Upper lobe of left lung (tissue), 6 donors: ENCODE measurements around the gene DLGAP1. TPM values are rescaled to one million over a fixed set of nuclear protein-coding genes. Genes with fewer than 3 reads are reported as not detected.
"Not testable (repeated sequence)": the region's sequence is repeated elsewhere in the genome, so short reads cannot be mapped to it uniquely, and the experiment has no call there.

Source experiments
- ATAC-seq, 2 donors: fragments of 200-7000 bp; cut with Tn5 transposase; one replicate each; pipeline ENCODE4 v1.9.1; 2022; ENCODE audit warnings: mild to moderate bottlenecking in 2 of 2, moderate library complexity in 2 of 2; ENCODE audit not compliant: low FRiP score in 2 of 2
- DNase-seq, 2 donors: peaks; one replicate each; pipeline ENCODE4 v3.0.0-alpha.2; 2019 to 2020
- H3K27ac ChIP-seq, 4 donors: fragments of 200-600 bp; sonication (generic); one replicate each; pipeline ENCODE4 v1.5.1; 2016 to 2019
- H3K27me3 ChIP-seq, 4 donors: fragments of 200-600 bp; sonication (generic); one replicate each; pipeline ENCODE4 v1.5.1; 2017 to 2019
- H3K36me3 ChIP-seq, 4 donors: fragments of 200-600 bp; sonication (generic); one replicate each; pipeline ENCODE4 v1.5.1; 2016 to 2019
- H3K4me1 ChIP-seq, 4 donors: fragments of 200-600 bp; sonication (generic); one replicate each; pipeline ENCODE4 v1.5.1; 2018 to 2019
- H3K4me3 ChIP-seq, 4 donors: fragments of 200-600 bp; sonication (generic); one replicate each; pipeline ENCODE4 v1.5.1; 2017 to 2019; ENCODE audit warnings: mild to moderate bottlenecking in 2 of 4, moderate library complexity in 1 of 4
- H3K9me3 ChIP-seq, 4 donors: fragments of 200-600 bp; sonication (generic); one replicate each; pipeline ENCODE4 v1.5.1; 2018 to 2019
- EP300 ChIP-seq, 4 donors: sonication (generic); formaldehyde crosslinking; IDR thresholded peaks; one replicate each; pipeline ENCODE4 v1.5.1; 2017; ENCODE audit warnings: antibody characterized with exemption in 4 of 4, control low read depth in 2 of 4
- POLR2A ChIP-seq, 4 donors: fragments of 450-650 bp; IDR thresholded peaks; one replicate each; pipeline ENCODE4 v1.5.1; 2016 to 2017; ENCODE audit warnings: antibody characterized with exemption in 4 of 4, mild to moderate bottlenecking in 2 of 4
- POLR2AphosphoS5 ChIP-seq, 2 donors: sonication (generic); formaldehyde crosslinking; IDR thresholded peaks; one replicate each; pipeline ENCODE4 v1.5.1; 2017; ENCODE audit warnings: antibody characterized with exemption in 2 of 2
- WGBS, 2 donors: methylation state at CpG; one replicate each; pipeline ENCODE4 v1.1.5; 2017 to 2018; 5-methylcytosine and 5-hydroxymethylcytosine counted together
- total RNA-seq, 6 donors: library from RNA; depleted of rRNA in 4 of 6; stranded (reverse); fragments of >200 nt in 4 of 6; gene quantifications; one replicate each; pipeline versions ENCODE4 v1.1.0 to v1.2.1, GENCODE V29; 2016 to 2021
- TF ChIP-seq, protein P1 (sequence below), 6 experiments: fragments of 450-650 bp in 4 of 6; fragments of 200-600 bp in 2 of 6; sonication (generic) in 2 of 6; IDR thresholded peaks; one replicate each; pipeline ENCODE4 v1.5.1; 2016 to 2019; ENCODE audit warnings: antibody characterized with exemption in 6 of 6
- donor health status: DM: no; HTN: no; CAD: no; lungs with moderate emphysema.
- donor health status: DM: no; HTN: yes; CAD: no; lungs with severe emphysema.

The DLGAP1 gene
- total RNA-seq, 6 donors from 2014 or later, result 2.1 to 4.6 (median 3.6) TPM

DNA sequence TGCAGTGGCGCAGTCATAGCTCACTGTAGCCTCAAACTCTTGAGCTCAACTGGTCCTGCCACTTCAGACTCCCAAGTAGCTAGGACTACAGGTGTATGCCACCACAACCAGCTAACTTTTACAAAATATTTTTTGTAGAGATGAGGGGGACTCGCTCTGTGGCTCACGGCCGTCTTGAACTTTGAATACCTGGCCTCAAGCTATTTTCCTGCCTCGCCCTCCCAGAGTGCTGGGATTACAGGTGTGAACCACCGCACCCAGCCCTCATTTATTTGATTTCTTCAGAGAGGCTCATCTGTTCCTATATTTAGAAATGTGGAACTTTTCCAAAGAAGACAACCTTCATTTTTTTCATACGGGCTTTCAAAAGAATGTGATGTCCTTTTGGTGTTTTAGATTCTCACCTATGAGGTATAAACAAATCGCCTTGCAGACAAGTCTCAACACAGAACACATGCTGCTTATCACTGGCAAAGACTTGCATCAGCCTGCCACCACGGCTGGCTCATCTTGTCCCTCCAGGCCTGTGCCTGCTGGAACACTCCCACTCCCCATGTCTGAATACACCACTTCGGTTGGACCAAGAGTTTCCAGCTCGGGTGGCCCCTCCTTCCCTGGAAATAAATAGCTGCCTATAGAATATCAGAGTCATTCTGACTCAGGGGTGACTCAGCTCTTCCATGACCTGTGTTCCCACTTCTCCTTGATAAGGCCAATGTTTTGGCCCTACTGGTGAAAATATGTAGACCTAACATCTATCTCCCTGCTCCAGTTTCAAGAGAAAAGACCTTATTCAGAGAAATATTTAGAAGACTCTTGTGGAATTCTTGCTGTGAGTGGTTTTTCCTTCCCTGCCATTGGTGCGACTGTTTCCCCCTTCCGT is 802.5 kb downstream of the DLGAP1 start:
- peaks cover 0 to 27% (median 12%) of the 10 kb centered on the region in 4 donors for H3K4me1 ChIP-seq
- peak in 1 of 2 donors; percentile 73 for DNase-seq
- TF ChIP-seq EP300 (IDR thresholded peaks at IDR 0.05) (peak in 1 of 4 donors; percentile 73), POLR2AphosphoS5 (IDR thresholded peaks at IDR 0.05) (peak; percentile 23 to 62), POLR2A (IDR thresholded peaks at IDR 0.05) (no peak)
- TF ChIP-seq, protein P1, sequence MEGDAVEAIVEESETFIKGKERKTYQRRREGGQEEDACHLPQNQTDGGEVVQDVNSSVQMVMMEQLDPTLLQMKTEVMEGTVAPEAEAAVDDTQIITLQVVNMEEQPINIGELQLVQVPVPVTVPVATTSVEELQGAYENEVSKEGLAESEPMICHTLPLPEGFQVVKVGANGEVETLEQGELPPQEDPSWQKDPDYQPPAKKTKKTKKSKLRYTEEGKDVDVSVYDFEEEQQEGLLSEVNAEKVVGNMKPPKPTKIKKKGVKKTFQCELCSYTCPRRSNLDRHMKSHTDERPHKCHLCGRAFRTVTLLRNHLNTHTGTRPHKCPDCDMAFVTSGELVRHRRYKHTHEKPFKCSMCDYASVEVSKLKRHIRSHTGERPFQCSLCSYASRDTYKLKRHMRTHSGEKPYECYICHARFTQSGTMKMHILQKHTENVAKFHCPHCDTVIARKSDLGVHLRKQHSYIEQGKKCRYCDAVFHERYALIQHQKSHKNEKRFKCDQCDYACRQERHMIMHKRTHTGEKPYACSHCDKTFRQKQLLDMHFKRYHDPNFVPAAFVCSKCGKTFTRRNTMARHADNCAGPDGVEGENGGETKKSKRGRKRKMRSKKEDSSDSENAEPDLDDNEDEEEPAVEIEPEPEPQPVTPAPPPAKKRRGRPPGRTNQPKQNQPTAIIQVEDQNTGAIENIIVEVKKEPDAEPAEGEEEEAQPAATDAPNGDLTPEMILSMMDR (IDR thresholded peaks at IDR 0.05), result no peak

GRCh38 chr18:3651266-3651665 is 803.8 kb downstream of the DLGAP1 start:
- no peak overlapping the region for H3K27ac ChIP-seq
- H3K36me3 ChIP-seq, result no peaks in the 10 kb centered on the region
- H3K9me3 ChIP-seq, result no peaks in the 10 kb centered on the region
- WGBS, 2 donors, result 86 to 88% methylated on average over 9 of the region's 9 CpGs
- DNase-seq (no peak), ATAC-seq (no peak)
- no peak overlapping the region for H3K4me3 ChIP-seq
- H3K4me1 ChIP-seq, result peaks cover 0 to 27% (median 12%) of the 10 kb centered on the region in 4 donors
- TF ChIP-seq EP300 (IDR thresholded peaks at IDR 0.05), result no peak
- TF ChIP-seq POLR2A (IDR thresholded peaks at IDR 0.05), result no peak
- TF ChIP-seq, protein P1 (IDR thresholded peaks at IDR 0.05), result no peak
- TF ChIP-seq POLR2AphosphoS5 (IDR thresholded peaks at IDR 0.05), result no peak
- no peaks in the 10 kb centered on the region for H3K27me3 ChIP-seq

More for the DNA sequence above, 802.5 kb downstream of the DLGAP1 start:
- no peaks in the 10 kb centered on the region for H3K27me3 ChIP-seq
- WGBS, 2 donors, result 78 to 79% methylated on average over 13 of the region's 13 CpGs
- H3K9me3 ChIP-seq, result no peaks in the 10 kb centered on the region
- peak; percentile 28 to 63 for ATAC-seq
- no peaks in the 10 kb centered on the region for H3K36me3 ChIP-seq
- peak overlapping the region in 1 of 4 donors; percentile 11 for H3K27ac ChIP-seq
- no peak overlapping the region for H3K4me3 ChIP-seq

- peak in 1 of 2 donors; percentile 72 for ATAC-seq
- not testable (repeated sequence) for H3K36me3 ChIP-seq, H3K9me3 ChIP-seq, H3K27me3 ChIP-seq, DNase-seq, H3K4me3 ChIP-seq
- Histone ChIP-seq H3K4me1 (peaks cover 0 to 27% (median 12%) of the 10 kb centered on the region in 4 donors), H3K27ac (peak overlapping the region in 1 of 4 donors; percentile 35)
- 56 to 65% methylated on average over 9 of the region's 9 CpGs for WGBS, 2 donors
Observed at GRCh38 chr18:3650521-3651042, 804.5 kb downstream of the DLGAP1 start.

DNA sequence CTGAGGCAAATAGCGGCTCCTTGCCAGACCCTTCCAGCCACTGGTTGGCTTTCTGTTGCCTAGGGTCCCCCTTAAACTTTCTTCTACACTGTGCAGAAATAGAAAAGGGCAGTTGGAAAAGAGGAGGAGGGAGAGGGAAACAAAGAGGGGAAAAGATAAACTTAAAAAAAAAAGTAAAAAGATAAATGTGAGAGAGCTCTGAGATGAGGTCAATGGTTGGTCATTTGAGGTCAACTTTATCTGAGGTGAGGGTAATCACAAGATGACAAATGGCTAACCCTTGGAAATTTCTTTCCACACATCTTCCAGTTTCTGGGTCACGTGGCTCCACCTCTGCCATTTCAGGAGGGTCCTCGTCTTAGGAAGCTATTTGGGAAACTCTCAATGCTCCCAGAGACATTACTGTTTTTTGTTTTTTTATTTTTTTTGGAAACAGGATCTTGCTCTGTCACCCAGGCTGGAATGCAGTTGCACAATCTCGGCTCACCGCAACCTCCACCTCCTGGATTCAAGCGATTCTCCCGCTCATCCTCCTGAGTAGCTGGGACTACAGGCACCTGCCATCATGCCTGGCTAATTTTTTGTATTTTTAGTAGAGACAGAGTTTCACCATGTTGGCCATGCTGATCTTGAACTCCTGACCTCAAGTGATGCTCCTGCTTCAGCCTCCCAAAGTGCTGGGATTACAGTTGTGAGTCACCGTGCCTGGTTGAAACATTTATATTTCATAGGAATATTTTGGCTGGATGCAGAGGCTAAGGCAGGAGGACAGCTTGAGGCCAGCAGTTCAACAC is 805.3 kb downstream of the DLGAP1 start:
- DNase-seq, result no peak
- TF ChIP-seq POLR2A (IDR thresholded peaks at IDR 0.05) (no peak), EP300 (IDR thresholded peaks at IDR 0.05) (no peak), POLR2AphosphoS5 (IDR thresholded peaks at IDR 0.05) (no peak)
- TF ChIP-seq, protein P1 (IDR thresholded peaks at IDR 0.05), result no peak
- Histone ChIP-seq H3K27me3 (no peaks in the 10 kb centered on the region), H3K4me3 (no peak overlapping the region), H3K27ac (peak overlapping the region in 1 of 4 donors; percentile 35), H3K4me1 (peaks cover 0 to 27% (median 12%) of the 10 kb centered on the region in 4 donors), H3K36me3 (no peaks in the 10 kb centered on the region), H3K9me3 (no peaks in the 10 kb centered on the region)
- 75 to 86% methylated on average over 8 of the region's 8 CpGs for WGBS, 2 donors
- peak in 1 of 2 donors; percentile 86 for ATAC-seq

DNA sequence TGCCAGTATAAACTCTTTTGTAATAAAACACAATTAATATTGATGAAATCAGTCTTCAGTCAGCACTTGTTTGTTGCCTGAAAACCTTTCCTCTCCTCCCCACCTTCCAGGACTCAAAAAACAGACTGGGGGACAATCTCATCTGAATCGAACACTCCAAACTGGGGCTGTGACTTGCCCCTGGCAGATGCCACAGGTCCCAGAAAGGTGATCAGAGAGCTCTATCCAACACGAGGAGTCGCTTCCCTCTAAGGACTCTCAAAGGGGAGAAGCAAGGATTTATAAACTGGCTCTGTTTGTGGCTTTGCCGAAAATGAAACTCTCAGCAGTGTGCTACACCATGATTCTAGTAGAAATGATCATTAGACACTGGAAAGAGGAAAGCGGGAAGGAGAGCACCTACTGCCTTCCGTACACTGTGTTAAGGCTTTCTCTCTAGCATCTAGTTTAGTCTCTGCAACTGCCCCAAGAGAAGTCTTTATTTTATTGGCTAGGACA is 805.9 kb downstream of the DLGAP1 start:
- no peak for TF ChIP-seq POLR2AphosphoS5 (IDR thresholded peaks at IDR 0.05)
- TF ChIP-seq EP300 (IDR thresholded peaks at IDR 0.05), result no peak
- TF ChIP-seq, protein P1 (IDR thresholded peaks at IDR 0.05), result no peak
- TF ChIP-seq POLR2A (IDR thresholded peaks at IDR 0.05), result no peak
- H3K36me3 ChIP-seq, result no peaks in the 10 kb centered on the region
- DNase-seq (no peak), ATAC-seq (peak in 1 of 2 donors; percentile 18)
- peaks cover 0 to 27% (median 12%) of the 10 kb centered on the region in 4 donors for H3K4me1 ChIP-seq
- 76 to 78% methylated on average over 6 of the region's 6 CpGs for WGBS, 2 donors
- H3K27me3 ChIP-seq, result no peaks in the 10 kb centered on the region
- H3K9me3 ChIP-seq, result no peaks in the 10 kb centered on the region
- H3K27ac ChIP-seq, result no peak overlapping the region
- H3K4me3 ChIP-seq, result no peak overlapping the region
